ENCODE data around the gene ZBBX. TPM values are rescaled to one million over a fixed set of nuclear protein-coding genes. Genes with fewer than 3 reads are reported as not detected.
"Not testable (repeated sequence)": the region's sequence is repeated elsewhere in the genome, so short reads cannot be mapped to it uniquely, and the experiment has no call there.

ZBBX gene
- total and polyA plus RNA-seq, 9 of the 15 experiments (the other 6 are each of a cell fraction or from before 2014, with no cell fraction given), result not detected

GRCh38 chr3:167380004-167380689 is at the start of gene ZBBX (continued):
- TF ChIP-seq REST (IDR thresholded peaks at IDR 0.05; ENCODE audit: borderline replicate concordance), result peak; percentile 44; the same call in 1 of the 2 replicates
- no peak for TF ChIP-seq REST (CRISPR knock-in tag; IDR thresholded peaks at IDR 0.05; ENCODE audit: low read depth)
- peak; percentile 39; the same call in 1 of the 2 replicates for TF ChIP-seq ZBTB7A (IDR thresholded peaks at IDR 0.05; ENCODE audit: borderline replicate concordance, control insufficient read depth, low read depth, low read length)
- peak; percentile 65 to 69 for TF ChIP-seq RAD21 (CRISPR knock-in tag; conservative IDR thresholded peaks at IDR 0.05 in 1 of 2, IDR thresholded peaks at IDR 0.05 in 1 of 2)

- H4K20me1 ChIP-seq (replicated peaks; ENCODE audit: control insufficient read depth, insufficient read depth, low read length); POLR2A ChIA-PET; FAIRE-seq; intact Hi-C loops (cut with micrococcal nuclease); H3K27ac ChIP-seq (ENCODE audit: extremely low read depth, low read depth, low read length); H3K9ac ChIP-seq (ENCODE audit: insufficient read depth in 1 of 2, low read depth in 2 of 2, low read length in 2 of 2); BruUV-seq (replicated peaks); H3K4me2 ChIP-seq (ENCODE audit: insufficient read depth, low read length); H3K79me2 ChIP-seq (ENCODE audit: control insufficient read depth, insufficient read depth, low read length); H3K4me3 ChIP-seq; H3K9me3 ChIP-seq (replicated peaks; ENCODE audit: control insufficient read depth, insufficient read depth, low read depth, low read length); H3K27me3 ChIP-seq (ENCODE audit: control insufficient read depth in 2 of 2, insufficient read depth in 2 of 2, low read length in 2 of 2); CTCF ChIA-PET (ENCODE audit: low intra/inter-chr PET ratio); H3K9me1 ChIP-seq (ENCODE audit: control insufficient read depth, insufficient read depth, low read length); DNase-seq (ENCODE audit: extremely low read depth in 1 of 4, low spot score in 3 of 4); H3K4me1 ChIP-seq (replicated peaks in 1 of 2; ENCODE audit: control insufficient read depth in 2 of 2, insufficient read depth in 2 of 2, low read length in 2 of 2); H3K36me3 ChIP-seq (ENCODE audit: control insufficient read depth, insufficient read depth, low read length); in situ Hi-C loops (cut with MboI); ATAC-seq; H2AFZ ChIP-seq (ENCODE audit: low read depth, low read length): not testable (repeated sequence)
- WGBS (ENCODE audit: insufficient coverage, low coverage, missing lambda C conversion rate), result 5% methylated on average over 3 of the region's 3 CpGs
Measured at GRCh38 chr3:167426962-167427361, 46.9 kb upstream of the ZBBX start.

- POLR2A ChIA-PET, result interaction anchor here (0.6 to 0.7 kb wide), 2 partner anchors 39 to 414 kb away, joined by 3 to 4 read pairs; no protein-coding TSS in a partner anchor
- BruUV-seq (replicated peaks), result not testable (repeated sequence)
Measured at GRCh38 chr3:167422396-167422795, 42.3 kb upstream of the ZBBX start.

More at GRCh38 chr3:167422396-167422795, 42.3 kb upstream of the ZBBX start:
- H3K9me1 ChIP-seq (ENCODE audit: control insufficient read depth, insufficient read depth, low read length); H3K4me1 ChIP-seq (replicated peaks in 1 of 2; ENCODE audit: control insufficient read depth in 2 of 2, insufficient read depth in 2 of 2, low read length in 2 of 2); ATAC-seq; H4K20me1 ChIP-seq (replicated peaks; ENCODE audit: control insufficient read depth, insufficient read depth, low read length); H3K4me3 ChIP-seq; H3K4me2 ChIP-seq (ENCODE audit: insufficient read depth, low read length); H3K36me3 ChIP-seq (ENCODE audit: control insufficient read depth, insufficient read depth, low read length); DNase-seq (ENCODE audit: extremely low read depth in 1 of 4, low spot score in 3 of 4); in situ Hi-C loops (cut with MboI); H3K79me2 ChIP-seq (ENCODE audit: control insufficient read depth, insufficient read depth, low read length); CTCF ChIA-PET (ENCODE audit: low intra/inter-chr PET ratio); H3K9ac ChIP-seq (ENCODE audit: insufficient read depth in 1 of 2, low read depth in 2 of 2, low read length in 2 of 2); intact Hi-C loops (cut with micrococcal nuclease); H3K27me3 ChIP-seq (ENCODE audit: control insufficient read depth in 2 of 2, insufficient read depth in 2 of 2, low read length in 2 of 2); FAIRE-seq; H2AFZ ChIP-seq (ENCODE audit: low read depth, low read length); H3K9me3 ChIP-seq (replicated peaks; ENCODE audit: control insufficient read depth, insufficient read depth, low read depth, low read length); H3K27ac ChIP-seq (ENCODE audit: extremely low read depth, low read depth, low read length): not testable (repeated sequence)
- 0% methylated on average over 4 of the region's 4 CpGs for WGBS (ENCODE audit: insufficient coverage, low coverage, missing lambda C conversion rate)
